KG1 (cell line): ENCODE measurements around the gene SLC39A9.

ENCODE experiments used
- DNase-seq: peaks from one replicate; lab custom pipeline; 2025; lab: John Stamatoyannopoulos, UW

The SLC39A9 gene

GRCh38 chr14:69500096-69500495, 101.6 kb downstream of the SLC39A9 start:
- no peak for DNase-seq

- DNase-seq, result no peak
These were observed 102.2 kb downstream of the SLC39A9 start for GRCh38 chr14:69500736-69501135.

GRCh38 chr14:69501423-69501838, 102.9 kb downstream of the SLC39A9 start:
- DNase-seq, result no peak

GRCh38 chr14:69504775-69505174, 106.3 kb downstream of the SLC39A9 start:
- no peak for DNase-seq

GRCh38 chr14:69505338-69506240, 107.1 kb downstream of the SLC39A9 start:
- DNase-seq, result no peak

- DNase-seq, result no peak
These were observed 107.7 kb downstream of the SLC39A9 start for GRCh38 chr14:69506241-69506595.
